GM12878 (cell line): ENCODE measurements around the gene STRIP2. TPM values are rescaled to one million over a fixed set of nuclear protein-coding genes. Genes with fewer than 3 reads are reported as not detected.

Experiments used
- ATAC-seq: fragments of 200-7000 bp; cut with Tn5 transposase; 3 replicates; pipeline ENCODE4 v1.9.1; 2020; ENCODE audit warnings: mild to moderate bottlenecking, moderate library complexity
- BruUV-seq: library from RNA; stranded (reverse); fragments of 400-500 nt; replicated peaks from 2 replicates; lab custom pipeline; 2021; lab: Mats Ljungman, UMichigan
- CTCF ChIA-PET: fragments of 300-600 bp; sonication (Branson Sonifier 250); formaldehyde crosslinking; extraction: SDS; loops from one replicate; lab custom pipeline; 2021; ENCODE audit warnings: inconsistent platforms; lab: Yijun Ruan, JAX
- POLR2A ChIA-PET: fragments of 350-600 bp; formaldehyde crosslinking; extraction: SDS; loops from one replicate; lab custom pipeline; 2021; ENCODE audit warnings: inconsistent platforms; lab: Charles Lee
- RAD21 ChIA-PET: fragments of 300-600 bp; sonication (Branson Sonifier 250); formaldehyde crosslinking; loops from one replicate; lab custom pipeline; 2023; ENCODE audit warnings: antibody characterized with exemption; ENCODE audit not compliant: unreplicated experiment; lab: Charles Lee
- SMC1A ChIA-PET: fragments of 300-600 bp; sonication (Branson Sonifier 250); formaldehyde crosslinking; loops from one replicate; lab custom pipeline; 2023; ENCODE audit not compliant: unreplicated experiment, uncharacterized antibody; lab: Charles Lee
- DNase-seq: peaks from one replicate; pipeline ENCODE4 v3.0.0-alpha.2; 2011; ENCODE audit warnings: low read depth, low spot score
- FAIRE-seq: peaks from 3 replicates; lab custom pipeline; 2011; peaks lifted over from hg19 to GRCh38; lab: Jason Lieb, UNC
- H2AFZ ChIP-seq: 2 replicates; pipeline ENCODE4 v1.6.0; 2011; ENCODE audit warnings: low read depth, low read length, control low read depth; ENCODE audit not compliant: control insufficient read depth
- H3K27ac ChIP-seq: 2 replicates; pipeline ENCODE4 v1.5.1; 2011; ENCODE audit warnings: control low read depth; ENCODE audit not compliant: control insufficient read depth, insufficient read depth
- H3K27me3 ChIP-seq, 2 experiments: replicated peaks in 1 of 2; 2 replicates each; pipeline versions ENCODE4 v1.6.0 to v1.6.1; 2011; ENCODE audit warnings: low read length in 1 of 2; ENCODE audit not compliant: control insufficient read depth in 2 of 2, insufficient read depth in 2 of 2
- H3K36me3 ChIP-seq, 2 experiments: 2 replicates each; pipeline ENCODE4 v1.5.1; 2011; ENCODE audit warnings: low read length in 1 of 2; ENCODE audit not compliant: control insufficient read depth in 2 of 2, insufficient read depth in 2 of 2
- H3K4me1 ChIP-seq: 2 replicates; pipeline ENCODE4 v1.6.1; 2011; ENCODE audit warnings: mild to moderate bottlenecking, low read length, moderate library complexity, mixed read lengths; ENCODE audit not compliant: control insufficient read depth, insufficient read depth
- H3K4me2 ChIP-seq: 2 replicates; pipeline ENCODE4 v1.6.0; 2011; ENCODE audit warnings: control low read depth; ENCODE audit not compliant: control insufficient read depth, insufficient read depth
- H3K4me3 ChIP-seq: fragments of 200-600 bp; sonication (generic); 2 replicates; pipeline ENCODE4 v1.5.1; 2016
- H3K79me2 ChIP-seq: 2 replicates; pipeline ENCODE4 v1.6.0; 2011; ENCODE audit warnings: low read length; ENCODE audit not compliant: control insufficient read depth, insufficient read depth
- H3K9ac ChIP-seq: 2 replicates; pipeline ENCODE4 v1.8.0; 2011; ENCODE audit warnings: low read length, control low read depth, mixed read lengths; ENCODE audit not compliant: control insufficient read depth, insufficient read depth
- H3K9me3 ChIP-seq: replicated peaks from 3 replicates; pipeline ENCODE4 v1.5.1; 2011; ENCODE audit warnings: mild to moderate bottlenecking, low read length; ENCODE audit not compliant: control insufficient read depth, insufficient read depth
- H4K20me1 ChIP-seq: 2 replicates; pipeline ENCODE4 v1.6.0; 2011; ENCODE audit not compliant: control insufficient read depth, insufficient read depth
- JUNB ChIP-seq: IDR thresholded peaks from 2 replicates; pipeline ENCODE4 v1.6.1; 2016; ENCODE audit warnings: antibody characterized with exemption, mild to moderate bottlenecking
- PAX8 ChIP-seq: fragments of 450-650 bp; IDR thresholded peaks from 2 replicates; pipeline ENCODE4 v1.6.1; 2017; ENCODE audit warnings: mild to moderate bottlenecking, moderate library complexity
- RB1 ChIP-seq: fragments of 450-650 bp; formaldehyde crosslinking; IDR thresholded peaks from 2 replicates; pipeline ENCODE4 v1.6.1; 2017; ENCODE audit warnings: mild to moderate bottlenecking, borderline replicate concordance
- SMAD5 ChIP-seq: IDR thresholded peaks from 2 replicates; pipeline ENCODE4 v1.6.1; 2016; ENCODE audit warnings: antibody characterized with exemption, low read depth
- WGBS: methylation state at CpG from one replicate; pipeline ENCODE4 v1.1.6; 2016; ENCODE audit warnings: low lambda C conversion rate; ENCODE audit not compliant: insufficient replicate concordance, insufficient coverage; ENCODE audit errors: missing lambda C conversion rate; 5-methylcytosine and 5-hydroxymethylcytosine counted together
- in situ Hi-C: fragments of 300-500 bp; cut with MboI; formaldehyde crosslinking; loops from 9 replicates; pipeline ENCODE4 v1.14.3; 2018; ENCODE audit warnings: mixed read lengths
- intact Hi-C: fragments of 100-400 bp; cut with micrococcal nuclease; formaldehyde crosslinking; loops from one replicate; pipeline ENCODE4 v1.14.2; 2022; ENCODE audit not compliant: unreplicated experiment
- polyA plus RNA-seq, 11 experiments: library from polyadenylated mRNA; depleted of rRNA in 4 of 11; unstranded in 6 of 11; stranded (reverse) in 5 of 11; fragments of >200 nt; fragmentation: Nextera tagmentation in 4 of 11; fragmentation: Illumina TruSeq in 1 of 11; extraction: Ambion mirVana in 4 of 11; extraction: Trizol in 1 of 11; gene quantifications; 1 replicate in 1 of 11; 2 replicates in 10 of 11; pipeline versions ENCODE4 v1.2.1 to v1.2.3, GENCODE V29; 2011 to 2016; ENCODE audit warnings: inconsistent platforms in 2 of 11, missing spikeins in 2 of 11, low read depth in 1 of 11
- total RNA-seq, 4 experiments: library from RNA; depleted of rRNA in 3 of 4; stranded (reverse); fragments of >200 nt in 3 of 4; fragmentation: Illumina TruSeq in 1 of 4; extraction: Trizol in 1 of 4; gene quantifications; 2 replicates each; pipeline versions ENCODE4 v1.2.1 to v1.2.3, GENCODE V29; 2013 to 2021
- TF ChIP-seq, protein P1 (sequence below): IDR thresholded peaks from 2 replicates; pipeline ENCODE4 v1.6.1; 2012; ENCODE audit warnings: mild to moderate bottlenecking, low read depth, low read length

The STRIP2 gene
- total and polyA plus RNA-seq, 10 of the 15 experiments (the other 5 are each of a cell fraction or from before 2014, with no cell fraction given), result 0.48 to 5.8 (median 1.8) TPM

DNA sequence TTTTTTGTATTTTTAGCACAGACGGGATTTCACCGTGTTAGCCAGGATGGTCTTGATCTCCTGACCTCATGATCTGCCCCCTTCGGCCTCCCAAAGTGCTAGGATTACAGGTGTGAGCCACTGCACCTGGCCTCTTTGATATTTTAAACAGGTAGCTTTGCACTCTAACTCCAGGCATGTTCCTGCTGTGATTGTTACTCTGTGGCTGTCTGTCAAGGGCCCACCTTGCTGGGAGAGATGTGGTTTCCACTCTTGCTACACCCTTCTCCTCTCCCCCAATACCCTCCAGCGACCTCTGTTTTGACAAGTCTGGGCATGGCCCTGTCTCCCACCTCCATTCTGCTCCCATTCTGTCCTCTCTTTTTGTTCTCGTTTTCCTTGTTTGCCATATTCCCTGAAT, 85.2 kb downstream of the STRIP2 start (continued):
- no peak for TF ChIP-seq RB1

DNA sequence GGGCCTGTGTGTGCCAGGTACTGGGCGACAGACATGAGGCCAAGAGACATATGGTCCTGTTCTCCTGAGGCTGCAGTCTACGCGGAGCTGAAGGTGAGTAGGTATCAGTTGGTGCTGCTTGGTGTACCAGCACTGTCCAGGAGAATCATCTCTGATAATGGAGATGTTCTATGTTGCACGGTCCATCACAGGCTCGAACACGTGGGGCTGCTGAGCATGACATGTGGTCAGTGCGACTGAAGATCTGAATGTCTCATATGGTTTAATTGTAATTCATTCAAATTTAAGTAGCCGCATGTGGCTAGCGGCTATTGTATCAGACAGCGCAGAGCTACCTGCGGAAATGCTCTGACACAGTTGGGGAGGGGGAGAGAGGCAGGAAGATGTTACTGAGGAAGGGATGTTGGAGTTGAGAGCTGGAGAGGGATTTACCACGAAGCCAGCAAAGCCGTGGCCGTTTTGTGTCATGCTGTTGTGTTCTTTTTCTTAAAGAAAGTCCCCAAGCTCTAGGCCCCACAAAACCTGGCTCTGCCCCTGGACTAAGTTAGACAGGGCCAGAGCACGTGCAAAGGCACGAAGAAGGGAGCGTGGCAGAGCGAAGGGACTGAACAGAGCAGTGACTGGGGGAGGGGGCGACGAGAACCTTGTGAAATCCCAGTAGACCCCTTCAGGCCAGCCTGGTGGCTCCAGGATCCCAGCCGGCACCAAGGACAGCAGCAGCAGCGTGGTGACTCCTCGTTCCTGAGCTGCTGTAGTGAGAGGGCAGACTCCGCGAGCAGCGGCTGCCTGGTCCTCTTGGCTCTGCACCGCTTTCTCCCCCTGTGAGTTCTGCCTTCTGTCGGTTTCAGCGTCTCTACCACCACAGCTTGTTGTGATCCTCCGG, 88.1 kb downstream of the STRIP2 start:
- no peak for FAIRE-seq
- POLR2A ChIA-PET, result no interaction called here
- H3K9me3 ChIP-seq, result no peaks in the 10 kb centered on the region
- H3K9ac ChIP-seq, result no peak overlapping the region
- RAD21 ChIA-PET, result no interaction called here
- H3K4me3 ChIP-seq, result no peak overlapping the region
- H3K79me2 ChIP-seq, result no peaks in the 10 kb centered on the region
- H3K4me2 ChIP-seq, result no peak overlapping the region
- no peak overlapping the region for H2AFZ ChIP-seq
- SMC1A ChIA-PET, result interaction anchor here (0.6 to 0.9 kb wide), 2 partner anchors 92 to 121 kb away, joined by 3 read pairs; no protein-coding TSS in a partner anchor
- in situ Hi-C loops, result no loop called here
- no peaks in the 10 kb centered on the region; a peak in 1 of 4 replicates for H3K27me3 ChIP-seq
- H3K27ac ChIP-seq, result no peak overlapping the region
- intact Hi-C loops, result no loop called here
- no peaks in the 10 kb centered on the region for H3K4me1 ChIP-seq
- no peak; the same call in 2 of the 3 replicates for ATAC-seq
- TF ChIP-seq SMAD5 (no peak), PAX8 (no peak), JUNB (no peak)
- TF ChIP-seq, protein P1, sequence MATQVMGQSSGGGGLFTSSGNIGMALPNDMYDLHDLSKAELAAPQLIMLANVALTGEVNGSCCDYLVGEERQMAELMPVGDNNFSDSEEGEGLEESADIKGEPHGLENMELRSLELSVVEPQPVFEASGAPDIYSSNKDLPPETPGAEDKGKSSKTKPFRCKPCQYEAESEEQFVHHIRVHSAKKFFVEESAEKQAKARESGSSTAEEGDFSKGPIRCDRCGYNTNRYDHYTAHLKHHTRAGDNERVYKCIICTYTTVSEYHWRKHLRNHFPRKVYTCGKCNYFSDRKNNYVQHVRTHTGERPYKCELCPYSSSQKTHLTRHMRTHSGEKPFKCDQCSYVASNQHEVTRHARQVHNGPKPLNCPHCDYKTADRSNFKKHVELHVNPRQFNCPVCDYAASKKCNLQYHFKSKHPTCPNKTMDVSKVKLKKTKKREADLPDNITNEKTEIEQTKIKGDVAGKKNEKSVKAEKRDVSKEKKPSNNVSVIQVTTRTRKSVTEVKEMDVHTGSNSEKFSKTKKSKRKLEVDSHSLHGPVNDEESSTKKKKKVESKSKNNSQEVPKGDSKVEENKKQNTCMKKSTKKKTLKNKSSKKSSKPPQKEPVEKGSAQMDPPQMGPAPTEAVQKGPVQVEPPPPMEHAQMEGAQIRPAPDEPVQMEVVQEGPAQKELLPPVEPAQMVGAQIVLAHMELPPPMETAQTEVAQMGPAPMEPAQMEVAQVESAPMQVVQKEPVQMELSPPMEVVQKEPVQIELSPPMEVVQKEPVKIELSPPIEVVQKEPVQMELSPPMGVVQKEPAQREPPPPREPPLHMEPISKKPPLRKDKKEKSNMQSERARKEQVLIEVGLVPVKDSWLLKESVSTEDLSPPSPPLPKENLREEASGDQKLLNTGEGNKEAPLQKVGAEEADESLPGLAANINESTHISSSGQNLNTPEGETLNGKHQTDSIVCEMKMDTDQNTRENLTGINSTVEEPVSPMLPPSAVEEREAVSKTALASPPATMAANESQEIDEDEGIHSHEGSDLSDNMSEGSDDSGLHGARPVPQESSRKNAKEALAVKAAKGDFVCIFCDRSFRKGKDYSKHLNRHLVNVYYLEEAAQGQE, result peak; percentile 61; the same call in 1 of the 2 replicates
- TF ChIP-seq, all 136 proteins: peak for 1
- Histone ChIP-seq H3K36me3 (no peaks in the 10 kb centered on the region), H4K20me1 (no peaks in the 10 kb centered on the region)
- DNase-seq, result no peak
- no TSS peak for BruUV-seq
- 62% methylated on average over 30 of the region's 30 CpGs for WGBS
- CTCF ChIA-PET, result interaction anchor here (1.3 kb wide), 1 partner anchor 179 kb away, joined by 3 read pairs; no protein-coding TSS in a partner anchor
